H1 (cell line): ENCODE measurements around the gene NEUROD6.

ENCODE experiments used
- EZH2 ChIP-seq: fragments of 200-600 bp; sonication (generic); IDR thresholded peaks from 2 replicates; pipeline ENCODE4 v1.7.1; 2012; ENCODE audit warnings: low read depth, mild to moderate bottlenecking, moderate library complexity, low read length, inconsistent platforms; ENCODE audit not compliant: severe bottlenecking
- JUND ChIP-seq: IDR thresholded peaks from 2 replicates; pipeline ENCODE4 v1.6.1; 2011; ENCODE audit warnings: mild to moderate bottlenecking, improper control_type of control experiment, low read length
- PHF8 ChIP-seq: fragments of 200-600 bp; sonication (generic); conservative IDR thresholded peaks from 2 replicates; pipeline ENCODE4 v1.7.1; 2012; ENCODE audit warnings: low read depth, mild to moderate bottlenecking, inconsistent platforms, low read length, moderate library complexity
- YY1 ChIP-seq: IDR thresholded peaks from 2 replicates; pipeline ENCODE4 v1.6.1; 2011; ENCODE audit warnings: low read depth, mild to moderate bottlenecking, low read length
- TF ChIP-seq, protein P1 (sequence below), 3 experiments: IDR thresholded peaks; 1 replicate in 2 of 3; 2 replicates in 1 of 3; pipeline versions ENCODE4 v1.5.1 to v1.6.1; 2011; ENCODE audit warnings: low read length in 3 of 3, mild to moderate bottlenecking in 3 of 3, inconsistent platforms in 2 of 3, low read depth in 1 of 3, moderate library complexity in 1 of 3; ENCODE audit not compliant: insufficient read depth in 1 of 3; ENCODE audit errors: control extremely low read depth in 1 of 3

DNA sequence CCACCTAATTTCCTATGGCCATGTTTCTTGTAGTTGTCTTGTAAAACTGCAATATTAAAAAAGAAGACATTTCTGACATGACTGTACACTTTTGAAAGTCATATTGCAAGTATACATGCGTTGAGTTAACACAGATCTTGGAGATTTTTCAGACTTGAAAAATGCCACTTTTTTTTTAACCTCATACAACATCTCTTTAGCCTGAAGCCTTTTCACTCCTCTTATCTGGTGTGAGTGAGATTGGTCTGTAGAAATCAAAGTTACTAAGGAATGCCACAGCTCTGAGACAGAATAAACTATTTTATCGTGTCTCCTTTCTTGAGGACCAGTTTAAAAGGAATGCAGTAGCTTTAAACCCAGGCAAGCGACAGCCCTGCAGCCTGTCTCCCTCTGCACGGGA is 43.9 kb upstream of the NEUROD6 start:
- TF ChIP-seq EZH2 (no peak), YY1 (no peak), JUND (no peak), PHF8 (no peak)
- TF ChIP-seq, protein P1, sequence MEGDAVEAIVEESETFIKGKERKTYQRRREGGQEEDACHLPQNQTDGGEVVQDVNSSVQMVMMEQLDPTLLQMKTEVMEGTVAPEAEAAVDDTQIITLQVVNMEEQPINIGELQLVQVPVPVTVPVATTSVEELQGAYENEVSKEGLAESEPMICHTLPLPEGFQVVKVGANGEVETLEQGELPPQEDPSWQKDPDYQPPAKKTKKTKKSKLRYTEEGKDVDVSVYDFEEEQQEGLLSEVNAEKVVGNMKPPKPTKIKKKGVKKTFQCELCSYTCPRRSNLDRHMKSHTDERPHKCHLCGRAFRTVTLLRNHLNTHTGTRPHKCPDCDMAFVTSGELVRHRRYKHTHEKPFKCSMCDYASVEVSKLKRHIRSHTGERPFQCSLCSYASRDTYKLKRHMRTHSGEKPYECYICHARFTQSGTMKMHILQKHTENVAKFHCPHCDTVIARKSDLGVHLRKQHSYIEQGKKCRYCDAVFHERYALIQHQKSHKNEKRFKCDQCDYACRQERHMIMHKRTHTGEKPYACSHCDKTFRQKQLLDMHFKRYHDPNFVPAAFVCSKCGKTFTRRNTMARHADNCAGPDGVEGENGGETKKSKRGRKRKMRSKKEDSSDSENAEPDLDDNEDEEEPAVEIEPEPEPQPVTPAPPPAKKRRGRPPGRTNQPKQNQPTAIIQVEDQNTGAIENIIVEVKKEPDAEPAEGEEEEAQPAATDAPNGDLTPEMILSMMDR (IDR thresholded peaks at IDR 0.05; ENCODE audit: control extremely low read depth in 1 of 3, insufficient read depth in 1 of 3, low read depth in 1 of 3, low read length in 3 of 3), result no peak
